HepG2 (cell line): ENCODE measurements around the gene PCNX4. TPM values are rescaled to one million over a fixed set of nuclear protein-coding genes. Genes with fewer than 3 reads are reported as not detected.

Source experiments
- ATAC-seq: fragments of 200-7000 bp; cut with Tn5 transposase; 3 replicates; pipeline ENCODE4 v1.9.1; 2020; ENCODE audit warnings: mild to moderate bottlenecking, moderate library complexity
- BruUV-seq: library from RNA; stranded (reverse); fragments of 400-500 nt; replicated peaks from 2 replicates; lab custom pipeline; 2021; lab: Mats Ljungman, UMichigan
- CTCF ChIA-PET: fragments of 300-600 bp; formaldehyde crosslinking; extraction: SDS; loops from one replicate; lab custom pipeline; 2021; ENCODE audit warnings: low total read pairs, inconsistent platforms, low intra/inter-chr PET ratio; lab: Yijun Ruan, JAX
- POLR2A ChIA-PET: fragments of 350-600 bp; sonication (Branson Sonifier 250); formaldehyde crosslinking; loops from one replicate; lab custom pipeline; 2020; ENCODE audit warnings: antibody characterized with exemption, inconsistent platforms; lab: Yijun Ruan, JAX
- DNase-seq: peaks from one replicate; pipeline ENCODE4 v3.0.0-alpha.2; 2015; ENCODE audit warnings: low spot score
- FAIRE-seq: peaks from 3 replicates; lab custom pipeline; 2011; peaks lifted over from hg19 to GRCh38; lab: Jason Lieb, UNC
- H2AFZ ChIP-seq: one replicate; pipeline ENCODE4 v1.6.1; 2011; ENCODE audit warnings: low read length, inconsistent platforms
- H3K27ac ChIP-seq: fragments of 300-600 bp; 3 replicates; pipeline ENCODE4 v1.8.0; 2011; ENCODE audit warnings: mixed run types, mild to moderate bottlenecking, mixed read lengths, low read length, inconsistent platforms; ENCODE audit not compliant: insufficient read depth; ENCODE audit errors: extremely low read length
- H3K27me3 ChIP-seq, 2 experiments: fragments of 200-600 bp in 1 of 2; 2 replicates in 1 of 2; 3 replicates in 1 of 2; pipeline versions ENCODE4 v1.6.0 to v1.8.0; 2011; ENCODE audit warnings: low read length in 2 of 2, mild to moderate bottlenecking in 2 of 2, moderate library complexity in 2 of 2, inconsistent platforms in 1 of 2; ENCODE audit not compliant: insufficient read depth in 2 of 2, control insufficient read depth in 1 of 2
- H3K36me3 ChIP-seq, 2 experiments: fragments of 200-600 bp in 1 of 2; replicated peaks in 1 of 2; 2 replicates in 1 of 2; 3 replicates in 1 of 2; pipeline versions ENCODE4 v1.5.1 to v1.8.0; 2011; ENCODE audit warnings: low read length in 2 of 2, inconsistent platforms in 1 of 2; ENCODE audit not compliant: insufficient read depth in 2 of 2, control insufficient read depth in 1 of 2
- H3K4me1 ChIP-seq: 2 replicates; pipeline ENCODE4 v1.5.1; 2012; ENCODE audit warnings: low read length, inconsistent platforms; ENCODE audit not compliant: insufficient read depth
- H3K4me2 ChIP-seq: 2 replicates; pipeline ENCODE4 v1.6.0; 2011; ENCODE audit warnings: low read depth, low read length, inconsistent platforms
- H3K4me3 ChIP-seq, 3 experiments: fragments of 200-600 bp in 1 of 3; sonication (generic), shearing (Covaris generic) in 1 of 3; replicated peaks in 1 of 3; 2 replicates each; pipeline ENCODE4 v1.5.1; 2011 to 2016; ENCODE audit warnings: low read length in 3 of 3, inconsistent platforms in 2 of 3, low read depth in 2 of 3, mild to moderate bottlenecking in 2 of 3, control low read depth in 1 of 3, mixed read lengths in 1 of 3; ENCODE audit not compliant: insufficient read depth in 1 of 3
- H3K79me2 ChIP-seq: one replicate; pipeline ENCODE4 v1.6.1; 2011; ENCODE audit warnings: low read length, inconsistent platforms; ENCODE audit not compliant: insufficient read depth
- H3K9ac ChIP-seq: 2 replicates; pipeline ENCODE4 v1.6.0; 2011; ENCODE audit warnings: mild to moderate bottlenecking, low read depth, low read length, inconsistent platforms; ENCODE audit not compliant: insufficient read depth
- H3K9me3 ChIP-seq: 2 replicates; pipeline ENCODE4 v1.5.1; 2012; ENCODE audit warnings: mild to moderate bottlenecking, low read length
- H4K20me1 ChIP-seq: 2 replicates; pipeline ENCODE4 v1.6.0; 2011; ENCODE audit warnings: inconsistent platforms, mild to moderate bottlenecking, low read length, moderate library complexity; ENCODE audit not compliant: insufficient read depth
- CEBPB ChIP-seq: IDR thresholded peaks from 2 replicates; pipeline ENCODE4 v1.6.1; 2011; ENCODE audit warnings: low read depth, low read length, improper control_type of control experiment, borderline replicate concordance
- CEBPG ChIP-seq: IDR thresholded peaks from 2 replicates; pipeline ENCODE4 v1.6.1; 2016
- SAFB2 ChIP-seq: sonication (generic); formaldehyde crosslinking; IDR thresholded peaks from 2 replicates; pipeline ENCODE4 v1.5.1; 2020; ENCODE audit warnings: missing genetic modification reagents, low read depth, mild to moderate bottlenecking, borderline replicate concordance
- SOX13 ChIP-seq, 3 experiments: fragments of 450-650 bp in 1 of 3; sonication (generic) in 1 of 3; formaldehyde crosslinking in 1 of 3; IDR thresholded peaks in 2 of 3; conservative IDR thresholded peaks in 1 of 3; 2 replicates each; pipeline versions ENCODE4 v1.5.0 to v1.6.1; 2016 to 2020; ENCODE audit warnings: antibody characterized with exemption in 1 of 3, mild to moderate bottlenecking in 1 of 3, missing compliant biosample characterization in 1 of 3, missing genetic modification reagents in 1 of 3, moderate library complexity in 1 of 3
- SOX5 ChIP-seq: IDR thresholded peaks from 2 replicates; pipeline ENCODE4 v1.6.1; 2016; ENCODE audit warnings: borderline replicate concordance
- SOX6 ChIP-seq, 2 experiments: fragments of 450-650 bp in 1 of 2; sonication (generic) in 1 of 2; formaldehyde crosslinking in 1 of 2; IDR thresholded peaks; 2 replicates each; pipeline versions ENCODE4 v1.4.0 to v1.6.1; 2017 to 2020; ENCODE audit warnings: antibody characterized with exemption in 1 of 2, mild to moderate bottlenecking in 1 of 2, missing genetic modification reagents in 1 of 2
- SUZ12 ChIP-seq: fragments of 150-350 bp; IDR thresholded peaks from 2 replicates; pipeline ENCODE4 v1.6.1; 2014; ENCODE audit warnings: low read depth, low read length
- ZNF777 ChIP-seq: sonication (generic); formaldehyde crosslinking; IDR thresholded peaks from 2 replicates; pipeline ENCODE4 v1.4.0; 2020; ENCODE audit warnings: missing genetic modification reagents
- ZSCAN31 ChIP-seq: sonication (generic); formaldehyde crosslinking; IDR thresholded peaks from 2 replicates; pipeline ENCODE4 v1.5.0; 2020; ENCODE audit warnings: low read depth, mild to moderate bottlenecking, missing genetic modification reagents
- WGBS: methylation state at CpG from one replicate; pipeline ENCODE4 v1.1.6; 2017; ENCODE audit warnings: low lambda C conversion rate; 5-methylcytosine and 5-hydroxymethylcytosine counted together
- in situ Hi-C: cut with HindIII; loops from 2 replicates; pipeline ENCODE4 v1.10.0; 2017; ENCODE audit warnings: low pct_unique_long_range_greater_than_20kb; ENCODE audit not compliant: extremely low pct_ligation_motif_present
- intact Hi-C: fragments of 100-400 bp; cut with micrococcal nuclease; formaldehyde crosslinking; loops from one replicate; pipeline ENCODE4 v1.10.0; 2022; ENCODE audit not compliant: unreplicated experiment
- polyA plus RNA-seq, 8 experiments: library from polyadenylated mRNA; depleted of rRNA in 3 of 8; stranded (reverse) in 7 of 8; unstranded in 1 of 8; fragments of >200 nt; fragmentation: Illumina TruSeq in 4 of 8; extraction: Trizol in 4 of 8; gene quantifications; 2 replicates each; pipeline versions ENCODE4 v1.2.1 to v1.2.3, GENCODE V29; 2011 to 2016; ENCODE audit warnings: low read depth in 4 of 8, missing spikeins in 1 of 8, mixed read lengths in 1 of 8; ENCODE audit not compliant: insufficient read depth in 1 of 8
- total RNA-seq, 5 experiments: library from RNA; depleted of rRNA; stranded (reverse); fragments of >200 nt; fragmentation: Illumina TruSeq; extraction: Trizol; gene quantifications; 2 replicates each; pipeline ENCODE4 v1.2.3, GENCODE V29; 2016; ENCODE audit warnings: low read depth in 1 of 5
- TF ChIP-seq, protein P1 (sequence below): sonication (generic); formaldehyde crosslinking; conservative IDR thresholded peaks from 2 replicates; pipeline ENCODE4 v1.8.1; 2023; ENCODE audit warnings: missing genetic modification reagents

The PCNX4 gene
- total and polyA plus RNA-seq, 2 of the 13 experiments (the other 11 are each of a cell fraction or from before 2014, with no cell fraction given): 28.6 to 43.0 TPM

DNA sequence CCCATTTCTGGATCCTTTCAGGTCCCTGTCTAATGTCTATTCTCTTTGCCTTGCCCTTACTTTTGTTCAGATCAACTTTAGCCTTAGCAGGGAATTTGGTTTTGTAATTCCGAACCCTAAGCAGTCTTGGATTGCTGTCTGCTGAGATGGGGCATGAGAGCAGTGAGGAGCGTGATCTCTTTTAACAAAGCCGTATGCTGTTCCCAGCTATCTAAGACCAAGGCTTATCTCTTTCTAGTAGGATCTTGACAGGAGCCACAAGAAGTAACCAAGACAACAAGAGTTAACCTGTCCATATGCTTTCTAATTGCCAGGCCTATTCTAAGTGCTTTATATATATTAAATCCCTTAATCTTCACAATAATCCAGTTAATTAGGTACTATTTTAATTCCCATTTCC, 78.0 kb downstream of the PCNX4 start:
- intact Hi-C loops: loop anchor here (5.0 kb wide), 1 partner anchor 207 kb away; no protein-coding TSS in a partner anchor
- TF ChIP-seq SAFB2 (CRISPR knock-in tag): no peak
- TF ChIP-seq, all 625 proteins: peak for 0

DNA sequence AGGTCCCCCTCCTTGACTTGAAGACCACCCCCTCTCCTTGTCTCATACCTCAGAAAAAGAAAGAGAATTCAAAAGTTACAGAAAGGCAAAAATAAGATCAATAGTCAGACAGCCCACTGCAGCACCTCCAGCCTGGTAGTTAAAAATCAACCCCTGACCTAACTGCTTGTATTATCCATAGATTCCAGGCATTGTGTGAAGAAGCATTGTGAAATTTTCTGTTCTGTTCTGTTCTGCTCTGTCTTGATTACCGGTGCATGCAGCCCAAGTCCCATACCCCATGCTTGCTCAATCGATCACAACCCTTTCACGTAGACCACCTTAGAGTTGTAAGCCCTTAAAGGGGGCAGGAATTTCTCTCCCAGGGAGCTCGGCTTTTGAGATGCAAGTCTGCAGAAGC, 79.2 kb downstream of the PCNX4 start:
- DNase-seq: peak; percentile 6
- TF ChIP-seq CEBPG (CRISPR knock-in tag) (0 out of 2 replicates have a peak, but pooled peaks have one; percentile 27), ZSCAN31 (no peak), CEBPB (0 out of 2 replicates have a peak, but pooled peaks have one; percentile 11), SOX6 (IDR thresholded peaks at IDR 0.05) (no peak), SOX6 (CRISPR knock-in tag; IDR thresholded peaks at IDR 0.05) (peak; percentile 31; the same call in 1 of the 2 replicates), SUZ12 (no peak), ZNF777 (CRISPR knock-in tag) (no peak), SOX13 (IDR thresholded peaks at IDR 0.05) (no peak), SOX13 (CRISPR knock-in tag; conservative IDR thresholded peaks at IDR 0.05 in 1 of 2, IDR thresholded peaks at IDR 0.05 in 1 of 2) (peak in 1 of 2 experiments; percentile 26; a peak in 1 of 4 replicates), SOX5 (peak; percentile 27; the same call in 1 of the 2 replicates)
- TF ChIP-seq, protein P1, sequence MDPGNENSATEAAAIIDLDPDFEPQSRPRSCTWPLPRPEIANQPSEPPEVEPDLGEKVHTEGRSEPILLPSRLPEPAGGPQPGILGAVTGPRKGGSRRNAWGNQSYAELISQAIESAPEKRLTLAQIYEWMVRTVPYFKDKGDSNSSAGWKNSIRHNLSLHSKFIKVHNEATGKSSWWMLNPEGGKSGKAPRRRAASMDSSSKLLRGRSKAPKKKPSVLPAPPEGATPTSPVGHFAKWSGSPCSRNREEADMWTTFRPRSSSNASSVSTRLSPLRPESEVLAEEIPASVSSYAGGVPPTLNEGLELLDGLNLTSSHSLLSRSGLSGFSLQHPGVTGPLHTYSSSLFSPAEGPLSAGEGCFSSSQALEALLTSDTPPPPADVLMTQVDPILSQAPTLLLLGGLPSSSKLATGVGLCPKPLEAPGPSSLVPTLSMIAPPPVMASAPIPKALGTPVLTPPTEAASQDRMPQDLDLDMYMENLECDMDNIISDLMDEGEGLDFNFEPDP (CRISPR knock-in tag): no peak
- in situ Hi-C loops (no loop called here), intact Hi-C loops (no loop called here)
- Histone ChIP-seq H3K27ac (no peak overlapping the region), H3K4me1 (peaks cover 11% of the 10 kb centered on the region), H3K9ac (no peak overlapping the region), H2AFZ (no peak overlapping the region), H3K9me3 (no peaks in the 10 kb centered on the region), H3K4me2 (no peak overlapping the region; the same call in 1 of the 2 replicates), H3K27me3 (peaks cover 0 to 8% of the 10 kb centered on the region in 2 experiments; a peak in 1 of 5 replicates), H4K20me1 (no peaks in the 10 kb centered on the region), H3K36me3 (no peaks in the 10 kb centered on the region), H3K4me3 (no peak overlapping the region), H3K79me2 (no peaks in the 10 kb centered on the region)
- ChIA-PET CTCF (no interaction called here), POLR2A (no interaction called here)
- no peak for FAIRE-seq
- BruUV-seq: no TSS peak
- 6% methylated on average over 4 of the region's 4 CpGs for WGBS
- ATAC-seq: peak; percentile 81

More for the DNA sequence above, 78.0 kb downstream of the PCNX4 start:
- ATAC-seq: no peak
- BruUV-seq: no TSS peak
- Histone ChIP-seq H3K4me3 (no peak overlapping the region), H4K20me1 (no peaks in the 10 kb centered on the region), H3K27ac (no peak overlapping the region), H3K36me3 (no peaks in the 10 kb centered on the region), H2AFZ (no peak overlapping the region), H3K27me3 (peaks cover 0 to 4% of the 10 kb centered on the region in 2 experiments; a peak in 1 of 5 replicates), H3K9me3 (no peaks in the 10 kb centered on the region), H3K79me2 (no peaks in the 10 kb centered on the region), H3K9ac (no peak overlapping the region), H3K4me2 (no peak overlapping the region), H3K4me1 (peaks cover 16% of the 10 kb centered on the region)
- no peak for FAIRE-seq
- POLR2A ChIA-PET: no interaction called here
- no peak for DNase-seq
- CTCF ChIA-PET: no interaction called here
- 58% methylated on average over 3 of the region's 3 CpGs for WGBS
- in situ Hi-C loops: no loop called here
